Measurements from ENCODE around the gene CRYM.

DNA sequence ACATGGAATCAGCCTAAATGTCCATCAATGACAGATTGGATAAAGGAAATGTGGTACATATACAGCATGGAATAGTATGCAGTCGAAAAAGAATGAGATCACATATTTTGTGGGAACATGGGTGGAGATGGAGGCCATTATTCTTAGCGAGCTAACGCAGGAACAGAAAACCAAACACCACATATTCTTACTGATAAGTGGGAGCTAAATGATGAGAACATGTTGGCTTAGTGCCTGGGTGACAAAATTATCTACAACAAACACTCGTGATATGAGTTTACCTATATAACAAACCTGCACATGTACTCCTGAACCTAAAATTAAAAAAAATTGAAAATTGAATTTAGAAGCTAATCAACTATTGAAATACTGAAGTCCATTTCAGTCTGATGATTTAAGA, 38.4 kb downstream of the CRYM start:
- TF ChIP-seq, protein P1, sequence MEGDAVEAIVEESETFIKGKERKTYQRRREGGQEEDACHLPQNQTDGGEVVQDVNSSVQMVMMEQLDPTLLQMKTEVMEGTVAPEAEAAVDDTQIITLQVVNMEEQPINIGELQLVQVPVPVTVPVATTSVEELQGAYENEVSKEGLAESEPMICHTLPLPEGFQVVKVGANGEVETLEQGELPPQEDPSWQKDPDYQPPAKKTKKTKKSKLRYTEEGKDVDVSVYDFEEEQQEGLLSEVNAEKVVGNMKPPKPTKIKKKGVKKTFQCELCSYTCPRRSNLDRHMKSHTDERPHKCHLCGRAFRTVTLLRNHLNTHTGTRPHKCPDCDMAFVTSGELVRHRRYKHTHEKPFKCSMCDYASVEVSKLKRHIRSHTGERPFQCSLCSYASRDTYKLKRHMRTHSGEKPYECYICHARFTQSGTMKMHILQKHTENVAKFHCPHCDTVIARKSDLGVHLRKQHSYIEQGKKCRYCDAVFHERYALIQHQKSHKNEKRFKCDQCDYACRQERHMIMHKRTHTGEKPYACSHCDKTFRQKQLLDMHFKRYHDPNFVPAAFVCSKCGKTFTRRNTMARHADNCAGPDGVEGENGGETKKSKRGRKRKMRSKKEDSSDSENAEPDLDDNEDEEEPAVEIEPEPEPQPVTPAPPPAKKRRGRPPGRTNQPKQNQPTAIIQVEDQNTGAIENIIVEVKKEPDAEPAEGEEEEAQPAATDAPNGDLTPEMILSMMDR (IDR thresholded peaks at IDR 0.05; ENCODE audit: insufficient read depth, low read length, poor library complexity, severe bottlenecking), result no peak
- TF ChIP-seq EZH2phosphoT487 (conservative IDR thresholded peaks at IDR 0.05; ENCODE audit: low read length), result no peak
